HG03354 (cell line): ENCODE results near the gene STX4.

Experiments used
- ATAC-seq: cut with Tn5 transposase; IDR thresholded peaks from one replicate; pipeline ENCODE4 v1.9.1; 2021; ENCODE audit warnings: mild to moderate bottlenecking; ENCODE audit not compliant: unreplicated experiment, poor library complexity, severe bottlenecking

STX4 gene

GRCh38 chr16:30997725-30998711 is 35.3 kb upstream of the STX4 start:
- ATAC-seq, result no peak

- ATAC-seq, result no peak
Observed at GRCh38 chr16:30998852-30999761, 34.3 kb upstream of the STX4 start.

GRCh38 chr16:31000671-31001382 is 32.5 kb upstream of the STX4 start:
- ATAC-seq, result no peak

GRCh38 chr16:31001507-31002249 is 31.7 kb upstream of the STX4 start:
- ATAC-seq, result no peak

GRCh38 chr16:31002250-31002700 is 31.1 kb upstream of the STX4 start:
- ATAC-seq, result no peak

- ATAC-seq, result no peak
Observed at GRCh38 chr16:31002862-31003341, 30.5 kb upstream of the STX4 start.

GRCh38 chr16:31003744-31004143 is 29.6 kb upstream of the STX4 start:
- ATAC-seq, result no peak

- ATAC-seq, result no peak
Observed at GRCh38 chr16:31004658-31005057, 28.7 kb upstream of the STX4 start.

GRCh38 chr16:31005350-31006085 is 27.8 kb upstream of the STX4 start:
- no peak for ATAC-seq

- ATAC-seq, result no peak
Observed at GRCh38 chr16:31006086-31006385, 27.3 kb upstream of the STX4 start.

GRCh38 chr16:31006589-31006988 is 26.8 kb upstream of the STX4 start:
- ATAC-seq, result no peak

GRCh38 chr16:31007684-31008083 is 25.7 kb upstream of the STX4 start:
- no peak for ATAC-seq

- no peak for ATAC-seq
Observed at GRCh38 chr16:31008149-31008548, 25.2 kb upstream of the STX4 start.

GRCh38 chr16:31008551-31008950 is 24.8 kb upstream of the STX4 start:
- no peak for ATAC-seq

- no peak for ATAC-seq
Observed at GRCh38 chr16:31009120-31009519, 24.2 kb upstream of the STX4 start.

GRCh38 chr16:31009894-31010584 is 23.3 kb upstream of the STX4 start:
- ATAC-seq, result no peak

GRCh38 chr16:31010585-31011325 is 22.6 kb upstream of the STX4 start, which contains the start of gene STX1B:
TSS of gene STX1B (minus strand) at chr16:31010638. CDS start at chr16:31010396, 242 bp downstream.
- ATAC-seq, result no peak
